ENCODE measurements around the gene PEPD.

Gene PEPD

GRCh38 chr19:33436360-33437345 is 84.9 kb downstream of the PEPD start:
- no peak for DNase-seq

DNA sequence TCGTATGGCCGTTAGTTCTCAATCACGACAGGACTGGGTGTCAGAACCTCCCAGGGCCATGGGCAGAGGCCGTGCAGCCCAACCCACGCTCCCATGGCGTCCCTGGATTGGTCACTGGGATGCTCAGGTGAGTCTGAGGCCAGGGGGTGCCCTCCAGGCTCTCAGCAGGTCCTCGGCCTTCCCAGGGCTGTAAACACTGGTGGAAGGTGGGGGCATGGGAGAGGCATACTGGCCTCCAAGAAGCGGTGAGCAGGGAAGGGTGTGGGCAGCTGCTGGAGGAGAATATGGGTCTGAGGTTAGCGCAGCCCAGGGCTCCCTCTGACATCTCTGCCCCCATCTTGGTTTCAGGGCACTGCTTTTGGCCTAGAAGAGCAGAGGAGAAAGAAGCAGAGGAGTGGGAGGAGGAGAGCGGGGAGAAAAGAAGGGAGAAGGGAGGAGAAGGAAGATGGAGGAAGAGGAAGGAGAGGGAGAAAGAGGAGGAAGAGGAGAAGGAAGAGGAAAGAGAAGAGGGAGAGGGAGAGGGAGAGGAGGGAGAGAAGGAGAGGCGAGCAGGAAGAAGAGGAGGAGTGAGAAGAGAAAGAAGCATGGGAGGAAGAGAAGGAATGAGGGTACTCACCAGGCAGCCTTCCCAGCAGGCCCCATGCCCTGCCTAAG is 85.8 kb downstream of the PEPD start:
- no peak for DNase-seq

GRCh38 chr19:33434886-33435705 is 86.5 kb downstream of the PEPD start:
- DNase-seq = no peak

DNA sequence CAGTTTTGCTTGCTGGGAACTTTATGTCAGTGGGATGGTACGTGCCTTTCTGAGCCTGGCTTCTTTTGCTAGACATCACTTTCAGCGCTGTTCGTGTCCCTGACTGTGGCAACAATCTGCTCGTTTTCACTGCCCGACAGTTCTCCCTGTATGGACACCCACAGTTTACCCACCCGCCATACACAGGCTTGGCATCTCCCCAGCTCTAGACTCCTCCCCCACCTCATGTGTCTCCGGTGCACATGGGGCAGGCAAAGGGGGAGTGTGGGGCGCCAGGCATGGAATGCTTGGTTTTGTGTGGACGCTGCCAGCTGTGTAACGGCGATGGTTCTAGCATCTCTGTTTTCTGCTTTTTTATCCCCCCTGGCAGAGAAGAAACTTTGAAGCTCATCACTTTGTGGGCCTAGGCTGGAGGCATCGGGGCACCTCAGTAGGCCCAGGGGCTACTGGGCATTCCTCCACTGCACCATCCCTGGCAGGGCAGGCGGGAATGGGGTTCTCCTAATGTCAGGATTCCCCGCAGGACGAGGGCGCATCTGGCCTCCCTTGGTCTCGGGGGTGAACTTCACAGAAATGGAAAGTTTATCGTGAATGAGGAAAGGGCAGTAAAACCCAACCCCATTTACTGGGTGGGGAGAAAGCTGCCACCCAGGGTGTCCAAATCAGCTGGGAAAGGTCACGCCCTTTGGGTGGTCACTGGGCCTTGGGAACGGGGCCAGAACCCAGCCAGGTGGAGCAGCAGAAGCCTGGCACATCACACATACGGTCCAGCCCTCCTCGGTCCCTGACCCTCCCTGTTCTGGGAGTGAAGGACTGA is 87.3 kb downstream of the PEPD start:
- DNase-seq = no peak

GRCh38 chr19:33432446-33433170 is 89.0 kb downstream of the PEPD start:
- DNase-seq = no peak

DNA sequence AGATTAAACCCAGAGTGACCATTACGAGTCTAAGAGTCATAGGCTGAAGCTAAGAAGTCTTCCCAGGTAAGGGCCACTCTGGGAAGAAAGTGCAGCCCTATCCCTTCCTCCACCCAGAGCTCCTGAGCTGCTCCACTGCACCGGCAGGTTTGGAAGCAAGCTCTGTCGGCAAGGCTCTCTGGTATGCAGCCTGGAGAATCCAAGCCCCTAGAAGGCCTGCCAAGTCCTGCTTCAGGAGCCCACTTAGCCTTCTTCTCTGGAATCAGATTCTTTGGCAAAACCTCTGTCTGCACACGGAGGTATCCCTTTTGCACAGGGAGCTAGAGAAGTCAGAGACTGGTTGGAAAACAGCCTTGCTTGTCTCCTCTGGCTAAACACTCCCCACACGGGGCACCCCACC is 89.6 kb downstream of the PEPD start:
- DNase-seq = no peak

DNA sequence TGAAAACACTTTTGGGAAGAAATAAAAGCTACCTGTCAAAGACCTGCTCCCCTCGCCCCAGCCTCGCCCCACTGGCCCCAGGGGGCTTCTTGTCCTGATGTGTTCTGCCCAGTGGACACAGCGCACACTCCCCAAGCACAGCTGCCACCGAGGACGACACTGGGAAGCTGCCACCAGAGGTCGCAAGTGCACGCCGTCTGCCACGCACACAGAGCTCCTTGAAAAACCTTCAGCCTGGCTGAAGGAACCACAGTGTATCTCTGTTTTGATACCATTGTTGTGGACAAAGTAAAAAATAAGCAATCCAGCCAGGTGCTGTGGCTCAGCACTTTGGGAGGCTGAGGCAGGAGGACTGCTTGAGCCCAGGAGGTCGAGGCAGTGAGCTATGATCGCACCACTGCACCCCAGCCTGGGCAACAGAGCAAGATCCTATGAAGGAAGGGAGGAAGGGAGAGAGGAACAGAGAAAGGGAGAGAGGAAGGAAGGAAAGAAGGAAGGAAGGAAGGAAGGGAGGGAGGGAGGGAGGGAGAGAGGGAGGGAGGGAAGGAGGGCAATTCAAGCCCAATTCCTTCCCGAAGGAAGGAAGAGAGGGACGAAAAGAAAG is 90.8 kb downstream of the PEPD start:
- DNase-seq = peak; percentile 68

DNA sequence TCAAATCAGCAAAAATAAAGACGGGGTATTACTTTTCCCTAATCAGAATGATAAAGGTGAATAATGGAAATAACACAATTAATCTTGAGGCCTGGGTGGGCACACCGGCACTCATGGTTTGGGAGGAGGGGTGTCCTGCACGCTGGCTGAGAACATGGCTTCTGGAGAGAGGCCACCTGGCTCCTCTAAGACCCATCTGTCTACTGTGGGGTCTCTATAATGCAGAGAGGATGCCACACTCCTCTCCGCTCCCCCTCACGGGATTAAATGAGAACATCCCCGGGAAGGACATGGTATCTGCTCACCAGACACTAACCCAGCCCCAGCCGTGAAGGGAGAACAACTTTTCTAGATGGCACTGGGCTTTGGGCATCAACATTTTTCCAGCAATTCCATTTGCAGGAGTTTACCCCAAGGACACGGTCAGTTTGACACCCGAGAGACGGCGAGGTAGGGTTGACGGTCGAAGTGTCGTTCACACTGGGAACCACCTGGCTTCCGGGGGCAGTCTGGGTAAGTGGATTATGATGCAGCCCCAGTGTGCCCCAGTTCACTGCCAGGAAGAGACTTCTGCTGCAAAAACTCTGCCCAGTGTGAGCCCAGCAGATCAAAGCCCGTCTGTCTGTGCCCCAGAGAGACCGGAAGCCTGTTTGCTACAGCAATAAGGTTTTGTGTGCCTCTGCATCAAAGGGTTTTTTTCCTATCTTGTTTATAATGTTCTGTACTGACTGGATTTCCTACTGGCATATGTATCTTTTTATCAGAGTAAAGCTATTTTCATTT is 91.5 kb downstream of the PEPD start:
- DNase-seq = no peak

DNA sequence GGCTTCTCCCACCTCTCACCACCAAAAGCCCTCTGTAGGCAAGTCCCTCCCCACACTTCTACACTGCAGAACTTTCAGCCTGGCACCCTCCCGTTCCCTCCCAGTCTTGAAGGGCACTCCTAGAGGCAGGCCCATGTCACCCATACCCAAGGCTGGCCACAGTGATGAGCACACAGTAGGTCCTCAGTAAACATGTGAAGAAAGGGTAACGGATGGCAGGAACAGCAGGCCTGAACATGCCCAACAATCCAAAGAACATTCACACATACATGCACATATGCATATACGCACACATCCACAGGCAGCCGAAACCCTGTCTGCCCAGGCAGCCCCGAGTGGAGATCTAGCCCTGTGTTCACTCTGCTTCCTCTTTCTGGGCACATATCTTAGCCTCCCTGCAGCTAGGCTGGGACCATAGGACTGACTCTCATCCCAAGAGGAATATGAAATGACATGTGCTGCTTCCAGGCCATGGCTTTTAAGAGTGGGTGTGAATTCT is 92.9 kb downstream of the PEPD start:
- DNase-seq = no peak

- DNase-seq = no peak
Observed at GRCh38 chr19:33427801-33428626, 93.6 kb downstream of the PEPD start.

GRCh38 chr19:33426621-33427361 is 94.8 kb downstream of the PEPD start:
- DNase-seq = no peak

- no peak for DNase-seq
Observed at GRCh38 chr19:33424181-33424580, 97.4 kb downstream of the PEPD start.

DNA sequence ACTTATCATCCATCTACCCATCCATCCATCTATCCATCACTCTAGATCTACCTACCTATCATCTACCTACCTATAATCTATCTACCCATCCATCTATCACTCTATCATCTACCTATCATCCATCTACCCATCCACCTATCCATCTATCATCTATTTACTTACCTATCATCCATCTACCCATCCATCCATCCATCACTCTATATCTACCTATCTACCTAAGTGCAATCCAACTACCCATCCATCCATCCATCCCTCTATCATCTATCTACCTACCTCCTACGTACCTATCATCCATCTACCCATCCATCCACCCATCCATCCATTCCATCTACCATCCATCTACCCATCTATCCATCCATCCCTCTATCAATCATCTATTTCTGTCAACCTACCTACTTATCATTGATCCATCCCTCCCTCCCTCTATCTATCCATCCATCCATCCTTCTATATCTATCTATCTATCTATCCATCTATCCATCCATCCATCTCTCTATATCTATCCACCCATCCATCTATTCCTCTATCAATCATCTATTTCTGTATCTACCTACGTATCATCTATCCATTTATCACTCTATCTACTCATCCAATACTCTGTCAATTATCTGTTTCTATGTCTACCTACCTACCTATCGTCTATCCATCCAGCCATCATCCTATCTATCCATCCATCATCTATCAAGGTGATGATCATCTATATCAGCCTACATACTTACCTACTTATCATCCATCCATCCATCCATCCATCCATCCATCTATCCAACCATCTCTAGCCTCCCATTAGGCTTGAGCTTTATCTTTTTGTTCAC is 99.0 kb downstream of the PEPD start:
- DNase-seq = no peak

DNA sequence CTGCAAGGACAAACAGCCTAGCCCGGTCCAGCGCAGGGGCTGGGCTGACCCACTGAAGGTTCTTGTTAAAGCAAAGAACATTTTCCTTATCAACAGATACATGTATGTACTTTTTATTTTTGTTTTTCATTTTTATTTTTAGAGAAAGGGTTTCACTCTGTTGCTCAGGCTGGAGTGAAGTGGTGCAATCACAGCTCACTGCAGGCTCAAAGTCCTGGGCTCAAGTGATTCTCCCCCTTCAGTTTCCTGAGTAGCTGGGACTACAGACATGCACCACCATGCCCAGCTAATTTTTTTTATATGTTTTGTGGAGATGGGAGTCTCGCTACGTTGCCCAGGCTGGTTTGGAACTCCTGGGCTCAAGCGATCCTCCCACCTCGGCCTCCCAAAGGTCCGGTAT is 100.2 kb downstream of the PEPD start:
- DNase-seq = no peak

GRCh38 chr19:33420821-33421220 is 100.8 kb downstream of the PEPD start:
- no peak for DNase-seq

- DNase-seq = no peak
Observed at GRCh38 chr19:33419788-33420130, 101.8 kb downstream of the PEPD start.

- DNase-seq = no peak
Observed at GRCh38 chr19:33418871-33419787, 102.5 kb downstream of the PEPD start.

All from suppressor macrophage treated with lipopolysaccharide for 4 hours (primary cell).